NCI-H1436 (cell line): Measurements from ENCODE around the gene SKIDA1.

Experiments
- DNase-seq: peaks from one replicate; lab custom pipeline; 2025; lab: John Stamatoyannopoulos, UW

The SKIDA1 gene

GRCh38 chr10:21482821-21483220 lies 42.7 kb downstream of the SKIDA1 start:
- no peak for DNase-seq

DNA sequence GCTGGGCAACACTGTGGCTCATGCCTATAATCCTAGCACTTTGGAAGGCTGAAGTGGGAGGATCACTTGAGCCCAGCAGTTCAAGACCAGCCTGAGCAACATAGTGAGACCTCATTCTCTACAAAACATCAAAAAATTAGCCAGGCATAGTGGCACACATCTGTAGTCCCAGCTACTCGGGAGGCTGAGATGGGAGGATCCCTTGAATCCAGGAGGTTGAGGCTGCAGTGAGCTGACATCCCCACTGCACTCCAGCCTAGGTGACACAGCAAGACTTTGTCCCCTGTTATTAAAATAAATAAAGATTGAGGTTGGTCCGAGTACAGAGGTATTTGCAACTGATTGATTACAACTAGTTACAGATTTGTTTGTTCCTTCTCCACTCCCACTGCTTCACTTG lies 44.1 kb downstream of the SKIDA1 start:
- DNase-seq, result no peak

DNA sequence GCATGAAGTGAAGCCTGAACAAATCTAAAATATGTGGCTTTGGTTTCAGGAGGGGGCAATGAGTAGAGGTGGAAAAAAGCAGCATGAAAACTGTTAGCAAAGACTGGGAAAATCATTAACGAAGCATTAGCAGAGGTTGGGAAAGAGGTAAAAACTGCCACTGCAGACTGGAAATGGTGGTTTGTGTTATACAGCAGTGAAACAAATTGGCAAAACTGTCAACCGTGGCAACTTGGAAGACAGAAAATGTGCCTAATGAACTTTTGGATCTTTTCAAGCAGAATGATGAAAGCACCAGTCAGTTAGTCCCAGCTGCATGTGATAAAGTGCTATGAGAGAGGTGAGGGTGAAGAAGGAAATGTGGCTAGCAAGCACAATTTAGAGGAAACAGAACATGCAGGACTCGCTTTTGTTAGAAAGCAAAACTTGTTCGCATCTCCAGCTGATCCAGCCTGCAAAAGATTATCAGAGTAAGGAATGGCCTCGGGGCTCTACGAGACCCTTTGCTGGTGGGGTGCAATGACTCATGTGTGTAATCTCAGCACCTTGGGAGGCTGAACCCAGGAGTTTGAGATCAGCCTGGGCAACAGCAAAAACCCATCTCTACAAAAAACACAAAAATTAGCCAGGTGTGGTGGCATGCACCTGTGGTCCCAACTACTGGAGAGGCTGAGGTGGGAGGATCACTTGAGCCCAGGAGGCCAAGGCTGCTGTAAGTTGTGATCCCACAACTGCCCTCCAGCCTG lies 45.7 kb downstream of the SKIDA1 start:
- DNase-seq, result no peak

DNA sequence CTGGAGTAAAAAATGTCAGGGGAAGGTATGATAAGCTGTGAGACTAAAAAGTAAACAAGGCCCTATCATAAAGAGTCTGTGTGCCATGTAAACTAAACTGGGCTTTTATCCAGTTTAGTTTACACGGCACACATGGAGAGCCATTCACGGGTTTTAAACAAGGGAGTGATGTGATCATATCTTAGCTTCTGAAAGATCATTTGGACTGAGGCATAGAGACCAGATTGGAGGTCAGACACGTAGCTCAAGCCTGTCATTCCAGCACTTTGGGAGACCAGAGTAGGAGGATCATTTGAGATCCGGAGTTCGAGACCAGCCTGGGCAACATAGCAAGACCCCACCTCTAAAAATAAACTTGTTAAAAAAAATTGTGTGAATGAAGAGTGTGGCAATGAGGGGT lies 50.1 kb downstream of the SKIDA1 start:
- no peak for DNase-seq

- DNase-seq, result no peak
These were observed 51.9 kb downstream of the SKIDA1 start for GRCh38 chr10:21473541-21473940.

- no peak for DNase-seq
These were observed 52.3 kb downstream of the SKIDA1 start for GRCh38 chr10:21473135-21473534.

DNA sequence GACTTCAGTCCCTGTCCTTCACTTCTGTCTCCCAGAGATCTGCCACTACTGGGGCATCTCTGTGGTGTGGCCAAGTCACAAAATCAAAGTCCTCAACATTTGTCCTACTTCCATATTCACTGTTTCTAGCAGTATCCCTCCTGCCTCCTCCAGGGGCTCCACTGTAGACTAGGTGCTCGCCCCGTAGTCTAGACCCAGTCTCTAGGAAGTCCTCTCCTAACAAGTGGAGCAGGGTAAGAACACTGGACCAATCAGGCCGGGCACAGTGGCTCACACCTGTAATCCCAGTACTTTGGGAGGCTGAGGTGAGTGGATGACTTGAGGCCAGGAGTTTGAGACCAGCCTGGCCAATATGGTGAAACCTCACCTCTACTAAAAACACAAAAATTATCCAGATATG lies 57.4 kb downstream of the SKIDA1 start:
- no peak for DNase-seq

GRCh38 chr10:21467633-21468032 lies 57.8 kb downstream of the SKIDA1 start:
- no peak for DNase-seq

DNA sequence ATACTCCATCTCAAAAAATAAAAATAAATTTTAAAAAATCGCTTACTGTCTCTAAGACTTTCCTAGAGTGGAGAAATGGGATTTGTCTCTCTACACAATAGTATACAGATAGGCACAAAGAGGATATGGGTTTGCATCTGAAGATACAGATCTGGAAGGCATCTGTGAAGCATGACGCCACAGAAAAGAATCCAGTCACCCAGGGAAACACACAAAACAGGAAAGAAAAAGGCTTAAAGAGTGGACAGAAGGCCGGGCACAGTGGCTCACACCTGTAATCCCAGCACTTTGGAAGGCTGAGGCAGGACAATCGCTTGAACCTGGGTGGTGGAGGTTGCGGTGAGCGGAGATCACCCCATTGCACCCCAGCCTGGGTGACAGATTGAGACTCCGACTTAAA lies 61.3 kb downstream of the SKIDA1 start:
- no peak for DNase-seq
